HEK293 (cell line): ENCODE measurements around the gene SLC25A19.

Experiments used
- CTCF ChIA-PET: fragments of 350-600 bp; formaldehyde crosslinking; extraction: SDS; loops from one replicate; lab custom pipeline; 2021; ENCODE audit warnings: antibody characterized with exemption; lab: Yijun Ruan, JAX
- POLR2A ChIA-PET: fragments of 300-600 bp; formaldehyde crosslinking; extraction: SDS; loops from one replicate; lab custom pipeline; 2020; ENCODE audit warnings: antibody characterized with exemption, inconsistent platforms; lab: Yijun Ruan, JAX
- H3K27ac ChIP-seq: fragments of 200-500 bp; sonication (Bioruptor generic); 2 replicates; pipeline ENCODE4 v1.5.1; 2014; ENCODE audit warnings: low read depth, low read length, control low read depth, inconsistent platforms; ENCODE audit errors: extremely low read depth
- H3K36me3 ChIP-seq, 2 experiments: fragments of 200-500 bp in 1 of 2; sonication (Bioruptor generic) in 1 of 2; 1 replicate in 1 of 2; 2 replicates in 1 of 2; pipeline ENCODE4 v1.5.1; 2014 to 2017; ENCODE audit warnings: inconsistent platforms in 2 of 2, low read length in 2 of 2; ENCODE audit not compliant: control insufficient read depth in 2 of 2, insufficient read depth in 1 of 2
- H3K4me1 ChIP-seq: fragments of 200-500 bp; sonication (Bioruptor generic); 2 replicates; pipeline ENCODE4 v1.5.1; 2014; ENCODE audit warnings: mild to moderate bottlenecking, low read length, inconsistent platforms; ENCODE audit not compliant: control insufficient read depth, insufficient read depth
- H3K4me3 ChIP-seq: 2 replicates; pipeline ENCODE4 v1.5.1; 2011; ENCODE audit warnings: low read depth, mild to moderate bottlenecking, control low read depth, low read length, moderate library complexity
- H3K9me3 ChIP-seq: fragments of 200-500 bp; sonication (Bioruptor generic); 2 replicates; pipeline ENCODE4 v1.5.1; 2014; ENCODE audit warnings: low read depth, low read length, inconsistent platforms; ENCODE audit not compliant: control insufficient read depth, insufficient read depth
- ZBTB17 ChIP-seq: fragments of 450-650 bp; formaldehyde crosslinking; IDR thresholded peaks from 2 replicates; pipeline ENCODE4 v1.5.1; 2016; ENCODE audit warnings: missing biosample characterization, missing genetic modification characterization
- ZEB2 ChIP-seq: fragments of 450-650 bp; formaldehyde crosslinking; IDR thresholded peaks from 2 replicates; pipeline ENCODE4 v1.5.1; 2016; ENCODE audit warnings: missing biosample characterization, missing genetic modification characterization
- ZFHX2 ChIP-seq: fragments of 450-650 bp; formaldehyde crosslinking; conservative IDR thresholded peaks from 2 replicates; pipeline ENCODE4 v1.5.1; 2016; ENCODE audit warnings: missing biosample characterization, missing genetic modification characterization
- ZFP3 ChIP-seq: fragments of 450-650 bp; formaldehyde crosslinking; IDR thresholded peaks from 2 replicates; pipeline ENCODE4 v1.5.1; 2016; ENCODE audit warnings: low read depth, missing biosample characterization, missing genetic modification characterization
- ZFP69B ChIP-seq: fragments of 450-650 bp; formaldehyde crosslinking; IDR thresholded peaks from 2 replicates; pipeline ENCODE4 v1.5.1; 2016; ENCODE audit warnings: missing biosample characterization, missing genetic modification characterization
- ZNF211 ChIP-seq: fragments of 450-650 bp; formaldehyde crosslinking; IDR thresholded peaks from 2 replicates; pipeline ENCODE4 v1.5.1; 2016; ENCODE audit warnings: low read depth, missing biosample characterization, missing genetic modification characterization
- ZNF350 ChIP-seq: fragments of 450-650 bp; formaldehyde crosslinking; IDR thresholded peaks from 2 replicates; pipeline ENCODE4 v1.5.0; 2017; ENCODE audit warnings: missing biosample characterization, mild to moderate bottlenecking, missing genetic modification characterization
- ZNF354C ChIP-seq: fragments of 450-650 bp; formaldehyde crosslinking; IDR thresholded peaks from 2 replicates; pipeline ENCODE4 v1.5.1; 2016; ENCODE audit warnings: missing biosample characterization, missing genetic modification characterization, low read depth, borderline replicate concordance
- ZNF366 ChIP-seq: fragments of 450-650 bp; formaldehyde crosslinking; conservative IDR thresholded peaks from 2 replicates; pipeline ENCODE4 v1.5.1; 2016; ENCODE audit warnings: missing biosample characterization, missing genetic modification characterization
- ZNF416 ChIP-seq: fragments of 450-650 bp; formaldehyde crosslinking; IDR thresholded peaks from 2 replicates; pipeline ENCODE4 v1.5.1; 2016; ENCODE audit warnings: missing biosample characterization, missing genetic modification characterization
- ZNF510 ChIP-seq: fragments of 450-650 bp; formaldehyde crosslinking; IDR thresholded peaks from 2 replicates; pipeline ENCODE4 v1.5.1; 2018; ENCODE audit warnings: mild to moderate bottlenecking, missing genetic modification characterization, missing biosample characterization; ENCODE audit not compliant: insufficient replicate concordance
- ZNF610 ChIP-seq: fragments of 450-650 bp; formaldehyde crosslinking; IDR thresholded peaks from 2 replicates; pipeline ENCODE4 v1.5.1; 2016; ENCODE audit warnings: missing biosample characterization, missing genetic modification characterization, borderline replicate concordance
- ZNF624 ChIP-seq: fragments of 450-650 bp; formaldehyde crosslinking; IDR thresholded peaks from 2 replicates; pipeline ENCODE4 v1.5.1; 2017; ENCODE audit warnings: missing biosample characterization, missing genetic modification characterization
- ZNF747 ChIP-seq: fragments of 450-650 bp; formaldehyde crosslinking; IDR thresholded peaks from 2 replicates; pipeline ENCODE4 v1.5.1; 2016; ENCODE audit warnings: missing biosample characterization, missing genetic modification characterization
- ZNF777 ChIP-seq: fragments of 450-650 bp; formaldehyde crosslinking; IDR thresholded peaks from 2 replicates; pipeline ENCODE4 v1.5.1; 2017; ENCODE audit warnings: missing biosample characterization, missing genetic modification characterization, borderline replicate concordance
- ZSCAN16 ChIP-seq: fragments of 450-650 bp; formaldehyde crosslinking; IDR thresholded peaks from 2 replicates; pipeline ENCODE4 v1.5.1; 2016; ENCODE audit warnings: missing biosample characterization, missing genetic modification characterization
- TF ChIP-seq, protein P1 (sequence below): fragments of 450-650 bp; formaldehyde crosslinking; IDR thresholded peaks from 2 replicates; pipeline ENCODE4 v1.5.1; 2016; ENCODE audit warnings: missing biosample characterization, missing genetic modification characterization
- TF ChIP-seq, protein P2 (sequence below): fragments of 450-650 bp; formaldehyde crosslinking; IDR thresholded peaks from 2 replicates; pipeline ENCODE4 v1.5.1; 2017; ENCODE audit warnings: missing biosample characterization, missing genetic modification characterization
- TF ChIP-seq, protein P3 (sequence below): fragments of 450-650 bp; formaldehyde crosslinking; IDR thresholded peaks from 2 replicates; pipeline ENCODE4 v1.5.1; 2016; ENCODE audit warnings: missing biosample characterization, missing genetic modification characterization

SLC25A19 gene

DNA sequence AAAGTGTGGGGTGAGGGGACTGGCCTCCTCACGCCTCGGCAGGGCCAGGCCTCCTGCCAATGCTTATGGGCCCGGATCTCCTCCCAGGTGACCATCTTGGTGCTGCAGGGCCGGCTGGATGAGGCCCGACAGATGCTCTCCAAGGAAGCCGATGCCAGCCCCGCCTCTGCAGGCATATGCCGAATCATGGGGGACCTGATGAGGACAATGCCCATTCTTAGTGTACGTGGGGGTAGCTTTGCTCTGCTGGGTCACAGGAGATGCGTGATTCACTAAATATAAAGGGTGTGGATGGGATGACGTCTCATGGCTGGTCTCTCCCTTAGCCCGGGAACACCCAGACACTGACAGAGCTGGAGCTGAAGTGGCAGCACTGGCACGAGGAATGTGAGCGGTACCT is 64.2 kb downstream of the SLC25A19 start:
- TF ChIP-seq ZBTB17 (tag by site-specific recombination) (no peak), ZNF777 (tag by site-specific recombination) (no peak), ZNF350 (tag by site-specific recombination) (no peak), ZNF354C (tag by site-specific recombination) (no peak), ZSCAN16 (tag by site-specific recombination) (no peak), ZFP3 (tag by site-specific recombination) (no peak), ZFHX2 (tag by site-specific recombination) (no peak), ZNF366 (tag by site-specific recombination) (no peak), ZNF211 (tag by site-specific recombination) (no peak), ZNF510 (tag by site-specific recombination) (no peak), ZFP69B (tag by site-specific recombination) (no peak), ZEB2 (tag by site-specific recombination) (no peak), ZNF747 (tag by site-specific recombination) (no peak), ZNF610 (tag by site-specific recombination) (no peak), ZNF416 (tag by site-specific recombination) (no peak), ZNF624 (tag by site-specific recombination) (no peak)
- TF ChIP-seq, protein P1, sequence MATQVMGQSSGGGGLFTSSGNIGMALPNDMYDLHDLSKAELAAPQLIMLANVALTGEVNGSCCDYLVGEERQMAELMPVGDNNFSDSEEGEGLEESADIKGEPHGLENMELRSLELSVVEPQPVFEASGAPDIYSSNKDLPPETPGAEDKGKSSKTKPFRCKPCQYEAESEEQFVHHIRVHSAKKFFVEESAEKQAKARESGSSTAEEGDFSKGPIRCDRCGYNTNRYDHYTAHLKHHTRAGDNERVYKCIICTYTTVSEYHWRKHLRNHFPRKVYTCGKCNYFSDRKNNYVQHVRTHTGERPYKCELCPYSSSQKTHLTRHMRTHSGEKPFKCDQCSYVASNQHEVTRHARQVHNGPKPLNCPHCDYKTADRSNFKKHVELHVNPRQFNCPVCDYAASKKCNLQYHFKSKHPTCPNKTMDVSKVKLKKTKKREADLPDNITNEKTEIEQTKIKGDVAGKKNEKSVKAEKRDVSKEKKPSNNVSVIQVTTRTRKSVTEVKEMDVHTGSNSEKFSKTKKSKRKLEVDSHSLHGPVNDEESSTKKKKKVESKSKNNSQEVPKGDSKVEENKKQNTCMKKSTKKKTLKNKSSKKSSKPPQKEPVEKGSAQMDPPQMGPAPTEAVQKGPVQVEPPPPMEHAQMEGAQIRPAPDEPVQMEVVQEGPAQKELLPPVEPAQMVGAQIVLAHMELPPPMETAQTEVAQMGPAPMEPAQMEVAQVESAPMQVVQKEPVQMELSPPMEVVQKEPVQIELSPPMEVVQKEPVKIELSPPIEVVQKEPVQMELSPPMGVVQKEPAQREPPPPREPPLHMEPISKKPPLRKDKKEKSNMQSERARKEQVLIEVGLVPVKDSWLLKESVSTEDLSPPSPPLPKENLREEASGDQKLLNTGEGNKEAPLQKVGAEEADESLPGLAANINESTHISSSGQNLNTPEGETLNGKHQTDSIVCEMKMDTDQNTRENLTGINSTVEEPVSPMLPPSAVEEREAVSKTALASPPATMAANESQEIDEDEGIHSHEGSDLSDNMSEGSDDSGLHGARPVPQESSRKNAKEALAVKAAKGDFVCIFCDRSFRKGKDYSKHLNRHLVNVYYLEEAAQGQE (tag by site-specific recombination): no peak
- TF ChIP-seq, protein P2, sequence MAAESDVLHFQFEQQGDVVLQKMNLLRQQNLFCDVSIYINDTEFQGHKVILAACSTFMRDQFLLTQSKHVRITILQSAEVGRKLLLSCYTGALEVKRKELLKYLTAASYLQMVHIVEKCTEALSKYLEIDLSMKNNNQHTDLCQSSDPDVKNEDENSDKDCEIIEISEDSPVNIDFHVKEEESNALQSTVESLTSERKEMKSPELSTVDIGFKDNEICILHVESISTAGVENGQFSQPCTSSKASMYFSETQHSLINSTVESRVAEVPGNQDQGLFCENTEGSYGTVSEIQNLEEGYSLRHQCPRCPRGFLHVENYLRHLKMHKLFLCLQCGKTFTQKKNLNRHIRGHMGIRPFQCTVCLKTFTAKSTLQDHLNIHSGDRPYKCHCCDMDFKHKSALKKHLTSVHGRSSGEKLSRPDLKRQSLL (tag by site-specific recombination): no peak
- TF ChIP-seq, protein P3, sequence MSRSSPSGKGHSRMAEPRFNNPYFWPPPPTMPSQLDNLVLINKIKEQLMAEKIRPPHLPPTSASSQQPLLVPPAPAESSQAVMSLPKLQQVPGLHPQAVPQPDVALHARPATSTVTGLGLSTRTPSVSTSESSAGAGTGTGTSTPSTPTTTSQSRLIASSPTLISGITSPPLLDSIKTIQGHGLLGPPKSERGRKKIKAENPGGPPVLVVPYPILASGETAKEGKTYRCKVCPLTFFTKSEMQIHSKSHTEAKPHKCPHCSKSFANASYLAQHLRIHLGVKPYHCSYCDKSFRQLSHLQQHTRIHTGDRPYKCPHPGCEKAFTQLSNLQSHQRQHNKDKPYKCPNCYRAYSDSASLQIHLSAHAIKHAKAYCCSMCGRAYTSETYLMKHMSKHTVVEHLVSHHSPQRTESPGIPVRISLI: no peak
- TF ChIP-seq, all 188 proteins: peak for 0
- Histone ChIP-seq H3K4me3 (no peak overlapping the region), H3K27ac (no peak overlapping the region), H3K4me1 (no peaks in the 10 kb centered on the region), H3K36me3 (peaks cover 67 to 85% of the 10 kb centered on the region in 2 experiments), H3K9me3 (no peaks in the 10 kb centered on the region)
- ChIA-PET POLR2A (no interaction called here), CTCF (interaction anchor here (0.6 to 2.6 kb wide), 5 partner anchors 9 to 165 kb away, joined by 4 to 21 read pairs (median 4); no protein-coding TSS in a partner anchor)
